ENCODE results near the gene RNF103. TPM values are rescaled to one million over a fixed set of nuclear protein-coding genes. Genes with fewer than 3 reads are reported as not detected.
"Not testable (repeated sequence)": the region's sequence is repeated elsewhere in the genome, so short reads cannot be mapped to it uniquely, and the experiment has no call there.

RNF103 gene
- polyA plus RNA-seq, 10 donors = 23.6 to 37.3 (median 31.9) TPM

DNA sequence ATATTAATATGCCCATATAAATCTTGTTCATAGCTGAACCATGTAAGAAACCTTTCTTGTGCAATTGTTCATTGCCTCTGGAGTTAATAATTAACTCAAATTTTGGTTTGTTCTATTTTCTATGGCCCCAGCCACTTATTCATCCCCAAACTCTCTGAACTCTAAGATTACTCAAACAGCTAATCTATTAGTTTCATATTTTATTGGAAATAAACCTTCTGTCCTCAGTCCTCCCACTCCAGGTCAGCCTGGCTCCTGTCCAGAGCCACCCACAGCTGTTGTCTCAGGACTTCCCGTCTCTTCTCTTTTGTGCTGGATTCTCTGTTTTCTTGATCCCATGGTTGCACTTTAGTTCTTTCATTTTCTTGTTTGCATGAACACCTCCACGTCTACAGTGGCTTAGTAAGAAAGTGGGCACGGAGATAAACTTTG is 4.4 kb upstream of the RNF103 start:
- peak in 2 of 3 donors; percentile 17 for DNase-seq

DNA sequence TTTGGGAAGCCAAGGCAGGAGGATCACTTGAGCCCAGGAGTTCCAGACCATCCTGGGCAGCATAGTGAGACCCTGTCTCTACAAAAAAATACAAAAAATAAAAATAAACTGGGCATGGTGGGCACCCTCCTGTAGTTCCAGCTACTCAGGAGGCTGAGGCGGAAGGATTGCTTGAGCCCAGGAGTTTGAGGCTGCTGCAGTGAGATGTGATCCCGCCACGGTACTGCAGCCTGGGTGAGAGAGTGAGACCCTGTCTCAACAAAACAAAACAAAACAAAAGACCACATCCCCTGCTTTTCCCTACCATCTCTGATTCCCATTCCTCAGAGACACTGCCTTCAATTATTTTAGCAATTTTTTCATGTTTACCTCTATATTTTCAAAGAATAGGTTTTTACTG is 3.9 kb upstream of the RNF103 start:
- DNase-seq = no peak

DNA sequence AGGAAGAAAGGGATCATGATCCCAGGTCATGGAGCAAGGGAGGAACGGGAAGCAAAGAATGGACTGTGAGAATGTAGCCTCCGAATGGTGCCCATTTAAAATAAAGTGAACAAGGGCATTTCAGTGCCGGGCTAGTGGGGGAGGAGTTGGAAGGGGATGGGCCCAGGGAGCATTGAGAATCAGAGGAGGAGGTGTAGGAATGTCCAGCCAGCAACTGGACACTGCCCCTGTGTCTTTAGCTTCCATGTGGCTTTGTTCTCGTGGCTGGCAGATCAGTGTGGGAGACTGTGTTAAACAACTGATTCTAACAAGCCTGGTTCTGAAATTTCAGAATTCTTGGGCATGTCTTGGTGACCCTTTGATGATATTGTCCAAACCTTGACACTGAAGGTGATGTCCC is 1.4 kb upstream of the RNF103 start:
- DNase-seq = no peak

DNA sequence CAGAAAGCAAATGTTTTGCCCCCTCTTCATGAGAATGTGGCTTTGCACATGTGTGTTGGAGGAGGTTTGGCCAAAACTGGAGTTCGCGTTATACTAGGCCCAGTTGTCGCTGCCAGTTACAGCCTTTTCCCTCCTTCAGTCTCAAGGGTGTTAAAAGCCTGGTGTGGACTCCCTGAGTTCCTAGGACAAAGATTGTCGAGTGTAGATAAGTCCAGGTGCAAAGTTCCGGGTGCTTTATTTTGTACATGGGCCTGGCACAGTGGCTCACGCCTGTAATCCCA is 542 bp upstream of the RNF103 start:
- DNase-seq = peak in 2 of 3 donors; percentile 36 to 39

DNA sequence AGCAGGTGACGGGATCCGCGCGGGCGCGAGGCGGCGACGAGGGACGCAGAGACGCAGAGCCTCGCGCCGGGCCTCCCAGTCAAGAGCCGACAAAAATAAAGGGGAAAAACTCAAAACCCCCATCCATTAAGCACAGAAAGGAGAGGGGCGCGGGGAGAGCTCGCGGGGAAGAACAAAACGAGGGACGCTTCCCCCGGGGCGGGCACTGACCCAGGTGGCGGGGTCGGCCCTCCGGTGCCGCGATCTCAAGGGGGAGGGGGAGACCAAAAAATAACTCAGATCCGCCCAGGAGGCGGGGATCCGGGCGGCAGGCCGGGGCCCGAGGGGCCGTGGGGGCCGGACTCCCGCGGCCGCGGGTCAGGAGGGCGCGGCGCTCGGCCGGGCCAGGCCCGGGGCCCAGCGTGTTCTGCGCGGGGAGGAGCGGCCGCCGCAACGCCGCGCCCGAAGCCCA is 597 bp downstream of the RNF103 start:
- DNase-seq = peak; percentile 59 to 85 (median 75)

DNA sequence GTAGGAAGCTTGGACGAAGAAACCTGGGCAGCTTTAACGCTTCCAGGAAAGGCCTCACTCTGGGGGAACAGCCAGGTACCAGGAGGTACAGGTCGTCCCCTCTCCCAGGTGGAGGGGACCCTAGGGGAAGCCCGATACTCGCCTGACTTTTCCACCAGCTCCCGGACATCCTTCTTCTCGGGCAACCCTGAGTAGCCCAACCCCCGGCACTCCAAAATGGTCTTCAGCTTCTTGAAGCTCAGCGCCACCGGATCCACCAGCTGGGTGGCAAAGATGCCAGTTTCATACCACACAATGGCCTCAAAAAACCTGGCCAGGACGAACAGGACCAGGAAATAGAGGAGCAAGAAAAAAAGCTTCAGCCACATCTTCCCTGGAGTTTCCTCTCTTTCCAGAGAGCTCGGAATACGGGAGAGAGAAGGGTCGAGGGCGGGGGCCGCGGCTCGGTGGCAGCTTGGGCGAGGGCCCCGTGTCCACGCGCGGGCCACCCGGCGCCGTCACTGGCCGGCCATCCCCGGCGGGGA is 1.1 kb downstream of the RNF103 start:
- DNase-seq = peak; percentile 29 to 75 (median 42)

DNA sequence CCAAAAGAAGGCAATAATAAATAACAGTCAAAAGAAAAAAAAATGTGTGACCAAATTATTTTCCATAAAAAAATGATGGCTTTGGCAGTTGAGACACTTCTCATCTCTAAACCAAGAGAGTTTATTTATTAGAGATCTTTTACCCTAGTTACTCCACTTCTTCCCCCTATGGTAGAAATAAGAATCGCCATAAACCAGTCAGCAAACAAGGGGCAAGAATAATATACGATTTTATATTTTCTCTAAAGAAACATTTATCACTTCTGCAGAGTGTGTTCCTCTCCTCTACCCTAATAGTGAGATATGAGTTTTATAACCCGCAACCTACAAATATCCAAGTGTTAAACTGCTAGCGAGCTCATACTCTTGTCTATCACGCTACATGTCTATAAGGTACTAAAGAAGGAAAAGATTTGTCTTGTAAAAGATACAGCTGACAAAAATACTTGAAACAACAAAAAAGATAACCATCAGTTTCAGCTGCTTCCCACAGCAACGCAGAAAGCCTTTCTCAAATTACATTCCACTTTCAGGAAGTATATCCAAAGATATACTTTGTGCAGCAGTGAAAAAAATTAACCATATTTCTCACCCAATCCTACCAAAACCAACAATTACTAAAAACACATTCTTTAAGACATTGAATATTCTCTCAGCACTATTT is 2.3 kb downstream of the RNF103 start:
- peak in 2 of 3 donors; percentile 12 to 41 for DNase-seq

DNA sequence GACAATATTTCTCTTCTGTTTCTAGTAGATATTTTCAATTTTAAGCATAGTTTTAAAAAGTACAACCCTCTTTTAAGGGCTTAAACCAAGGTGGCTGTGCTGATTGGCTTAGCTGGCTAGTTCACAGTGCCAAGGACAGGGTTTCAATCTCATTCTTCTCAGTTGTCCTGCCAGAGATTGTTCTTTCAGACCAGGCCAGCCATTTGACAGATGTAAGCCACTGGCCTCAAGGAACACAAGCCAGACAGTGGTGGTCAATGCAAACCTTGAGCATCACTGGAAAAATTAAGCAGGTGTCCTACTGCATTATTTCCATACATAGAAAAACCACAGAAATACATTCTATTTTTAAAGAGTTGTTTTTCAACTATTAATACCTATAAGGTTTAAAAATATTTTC is 5.9 kb downstream of the RNF103 start:
- no peak for DNase-seq

DNA sequence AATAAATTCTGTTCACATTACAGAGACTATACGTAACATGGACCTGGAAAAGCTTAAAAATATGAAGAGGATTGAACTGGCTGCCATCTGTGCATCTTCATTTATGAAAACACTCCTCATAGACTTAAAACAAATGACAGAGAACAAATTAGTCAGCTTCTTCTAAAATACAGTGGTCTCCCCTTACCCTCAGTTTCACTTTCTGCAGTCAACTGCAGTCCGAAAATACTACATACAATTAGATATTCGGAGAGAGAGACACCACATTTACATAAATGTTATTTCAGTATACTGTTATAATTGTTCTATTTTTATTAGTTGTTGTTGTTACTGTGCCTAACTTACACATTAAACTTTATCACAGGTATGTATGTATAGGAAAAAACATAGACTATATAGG is 6.5 kb downstream of the RNF103 start:
- no peak for DNase-seq

DNA sequence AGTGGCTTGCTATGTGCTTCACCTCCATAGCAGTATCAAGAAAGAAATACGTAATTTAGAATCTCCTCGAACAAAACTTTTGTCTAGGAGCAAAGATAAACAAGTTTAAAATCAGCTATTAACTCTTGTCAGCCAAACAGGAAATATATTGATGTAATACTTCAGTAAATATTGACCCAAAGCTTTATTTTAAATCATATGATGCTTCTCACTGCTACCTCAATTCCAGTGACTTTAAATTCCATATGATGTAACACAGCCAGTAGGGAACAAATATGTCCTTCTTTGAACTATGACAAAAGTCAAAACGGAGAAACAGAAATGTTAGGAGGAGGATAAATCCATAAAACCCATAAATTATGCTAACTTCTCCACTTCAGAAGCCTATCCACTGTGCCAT is 7.2 kb downstream of the RNF103 start:
- no peak for DNase-seq

DNA sequence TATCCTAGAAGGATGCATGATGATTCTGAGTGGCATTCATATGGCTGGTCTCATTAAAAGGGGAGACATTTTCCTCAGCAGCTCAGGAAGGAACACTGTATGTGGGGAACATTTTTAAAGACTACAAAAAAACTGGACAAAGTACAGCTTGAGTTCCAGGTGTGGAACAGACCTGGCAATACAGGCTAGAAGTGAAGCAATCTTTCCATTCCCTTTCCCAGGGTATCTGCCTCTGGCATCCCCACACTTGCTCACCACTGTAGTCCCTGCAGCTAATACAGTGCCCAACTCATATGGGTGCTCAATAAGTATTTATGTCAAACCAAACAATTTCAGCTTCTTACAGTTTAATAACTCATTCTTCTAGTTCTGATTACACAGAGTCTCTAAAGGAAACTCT is 8.1 kb downstream of the RNF103 start:
- DNase-seq = no peak

DNA sequence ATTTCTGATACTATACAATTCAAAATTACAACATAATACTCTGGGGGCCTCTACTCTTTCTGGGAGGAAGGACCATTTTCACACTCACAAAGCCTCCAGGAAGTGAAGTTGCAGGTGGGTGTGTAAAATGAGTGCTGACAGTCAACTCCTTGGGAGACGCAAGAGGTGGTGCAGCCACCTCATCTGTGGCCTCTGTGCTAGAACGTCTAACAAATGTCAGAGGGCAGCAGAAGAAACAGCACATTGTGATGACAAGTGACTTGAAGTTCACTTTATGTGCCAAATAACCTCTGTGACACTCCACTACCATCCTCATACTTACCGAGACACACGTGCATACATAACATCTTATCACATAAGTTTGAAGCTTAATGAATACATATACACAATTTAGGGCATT is 10.2 kb downstream of the RNF103 start:
- no peak for DNase-seq

DNA sequence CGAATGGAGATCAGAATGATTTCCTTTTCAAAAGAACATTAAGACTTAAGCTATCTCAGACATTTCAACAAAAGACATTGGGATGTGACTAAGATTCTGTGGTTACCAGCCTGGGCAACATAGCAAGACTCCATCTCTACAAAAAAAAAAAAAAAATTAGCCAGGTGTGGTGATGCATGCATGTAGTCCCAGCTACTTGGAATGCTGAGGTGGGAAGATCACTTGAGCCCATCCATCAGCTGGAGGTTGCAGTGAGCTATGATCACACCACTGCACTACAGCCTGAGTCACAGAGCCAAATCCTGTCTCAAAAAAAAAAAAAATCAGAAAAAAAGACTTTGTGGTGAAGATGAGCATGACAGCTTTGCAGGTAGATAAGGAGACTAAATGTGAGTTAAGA is 12.8 kb downstream of the RNF103 start:
- DNase-seq = no peak

DNA sequence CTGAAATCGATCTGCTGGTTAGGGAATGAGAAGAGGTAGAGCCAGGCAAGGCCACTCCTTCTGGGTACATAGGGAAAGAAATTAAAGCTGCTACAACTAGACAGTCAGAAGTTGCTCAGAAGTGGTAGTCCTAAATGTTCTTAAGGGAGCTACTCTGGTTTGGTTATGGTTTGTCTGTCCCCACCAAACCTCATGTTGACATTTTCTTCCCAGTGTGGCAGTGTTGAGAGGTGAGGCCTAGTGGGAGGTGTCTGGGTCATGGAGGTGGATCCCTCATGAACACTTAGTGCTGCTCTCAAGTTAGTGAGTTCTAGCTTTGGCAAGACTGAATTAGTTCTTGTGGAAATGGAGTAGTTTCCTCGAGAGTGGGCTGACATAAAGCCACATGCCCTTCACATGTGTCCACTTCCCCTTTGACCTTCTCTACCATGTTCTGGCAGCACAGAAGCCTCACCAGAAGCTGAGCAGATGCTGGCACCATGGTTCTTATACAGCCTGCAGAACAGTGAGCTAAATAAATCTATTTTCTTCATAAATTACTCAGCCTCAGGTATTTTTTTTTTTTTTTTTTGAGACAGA is 14.7 kb downstream of the RNF103 start:
- DNase-seq = no peak

DNA sequence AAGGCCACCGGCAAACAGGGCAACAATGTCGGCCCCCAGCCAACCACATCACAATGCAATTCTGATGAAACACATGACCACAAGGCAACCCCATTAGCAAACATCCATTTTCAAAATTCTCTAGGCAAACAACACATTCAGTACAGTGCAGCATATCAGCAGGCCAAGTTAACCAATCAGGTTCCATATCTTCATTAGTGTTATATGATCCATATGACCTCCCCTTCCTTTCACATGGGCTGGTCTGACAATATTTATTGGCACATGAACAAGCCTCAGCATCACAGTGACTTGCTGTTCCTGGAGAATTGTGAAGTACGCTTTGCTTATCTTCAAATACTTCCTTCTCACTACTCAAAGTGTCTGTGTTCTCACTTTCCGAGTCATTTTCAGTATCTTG is 19.8 kb downstream of the RNF103 start:
- DNase-seq = no peak

DNA sequence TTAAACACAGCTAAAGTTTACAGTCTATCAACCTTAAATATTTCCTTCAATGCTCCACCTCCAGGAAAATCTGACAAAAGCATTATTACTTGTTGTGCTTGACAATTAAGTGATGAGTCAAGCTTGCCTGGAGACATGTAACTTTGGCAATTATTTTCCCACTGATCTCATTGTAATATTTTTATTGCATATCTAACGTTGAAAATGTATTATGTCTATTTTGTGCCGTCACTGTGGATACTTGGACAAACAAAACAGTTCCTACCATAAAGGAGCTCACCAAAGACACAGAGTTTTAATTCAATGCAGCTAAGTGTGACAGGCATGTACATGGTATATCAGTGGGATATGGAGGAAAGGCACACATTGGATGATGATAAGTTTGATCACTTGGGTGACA is 24.7 kb downstream of the RNF103 start:
- peak in 2 of 3 donors; percentile 31 to 44 for DNase-seq

DNA sequence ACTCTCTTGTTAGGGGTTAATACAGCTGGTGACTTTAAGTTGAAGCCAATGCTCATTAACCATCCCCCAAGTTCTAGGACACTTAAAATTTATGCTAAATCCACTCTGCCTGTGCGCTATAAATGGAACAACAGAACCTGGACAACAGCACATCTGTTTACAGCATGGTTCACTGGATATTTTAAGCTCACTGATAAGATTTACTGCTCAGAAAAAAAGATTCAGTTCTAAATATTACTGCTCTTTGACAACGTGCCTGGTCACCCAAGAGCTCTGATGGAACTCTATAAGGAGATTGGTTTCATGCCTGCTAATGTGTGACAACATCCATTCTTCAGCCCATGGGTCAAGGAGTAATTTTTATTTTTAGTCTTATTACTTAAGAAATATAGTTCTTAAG is 27.5 kb downstream of the RNF103 start:
- peak in 1 of 3 donors; percentile 9 for DNase-seq

DNA sequence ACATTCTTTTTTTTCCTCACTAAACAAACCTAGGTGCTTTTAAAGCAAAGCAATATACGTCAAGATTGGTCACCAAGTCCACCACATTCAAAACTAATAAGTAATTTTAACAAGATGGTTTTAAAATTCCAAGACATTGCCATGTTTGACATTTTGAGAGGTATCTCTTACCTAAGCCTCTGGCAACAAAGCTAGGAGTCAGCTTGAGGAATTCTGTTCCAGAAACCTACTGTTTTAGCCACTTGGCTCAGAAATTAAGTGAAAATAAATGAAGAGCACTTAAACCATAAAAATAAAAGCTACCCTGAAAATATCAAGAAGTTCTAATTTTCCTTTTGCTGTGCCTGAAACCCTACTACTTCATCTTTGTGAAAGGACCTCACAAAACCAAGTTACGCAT is 30.4 kb downstream of the RNF103 start:
- DNase-seq = peak in 1 of 3 donors; percentile 7

DNA sequence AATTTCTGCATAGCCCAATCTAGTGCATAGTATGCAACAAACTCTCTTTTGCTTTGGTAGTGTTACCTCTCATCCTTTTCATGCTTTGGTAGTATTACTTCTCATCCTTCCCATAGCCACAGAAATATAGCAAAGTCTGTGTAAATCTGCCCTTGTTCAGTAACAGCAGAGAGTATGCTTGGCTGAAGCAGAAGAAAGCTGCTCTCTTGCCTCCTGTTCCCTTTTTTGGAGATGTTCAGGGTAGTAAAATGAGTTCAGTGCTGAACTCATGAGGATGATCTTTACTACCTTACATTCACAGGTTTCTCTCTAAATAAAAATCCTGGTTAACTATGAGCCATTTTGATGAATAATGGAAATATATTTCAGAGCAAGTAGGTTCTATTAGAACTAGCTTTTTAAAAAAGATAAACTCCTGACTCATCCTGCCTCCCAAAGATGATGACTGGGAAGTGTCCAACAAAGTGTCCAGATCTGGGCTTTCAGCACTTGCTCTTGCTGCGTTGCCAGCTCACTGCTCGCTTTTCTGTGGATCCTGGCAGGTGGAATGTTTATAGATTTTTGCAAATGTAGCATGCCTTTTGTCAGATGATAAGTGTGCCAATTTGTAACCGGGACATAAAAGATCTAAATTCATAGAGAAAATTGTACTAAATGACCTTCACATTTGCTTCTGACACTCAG is 31.0 kb downstream of the RNF103 start:
- DNase-seq = peak in 2 of 3 donors; percentile 33 to 44

DNA sequence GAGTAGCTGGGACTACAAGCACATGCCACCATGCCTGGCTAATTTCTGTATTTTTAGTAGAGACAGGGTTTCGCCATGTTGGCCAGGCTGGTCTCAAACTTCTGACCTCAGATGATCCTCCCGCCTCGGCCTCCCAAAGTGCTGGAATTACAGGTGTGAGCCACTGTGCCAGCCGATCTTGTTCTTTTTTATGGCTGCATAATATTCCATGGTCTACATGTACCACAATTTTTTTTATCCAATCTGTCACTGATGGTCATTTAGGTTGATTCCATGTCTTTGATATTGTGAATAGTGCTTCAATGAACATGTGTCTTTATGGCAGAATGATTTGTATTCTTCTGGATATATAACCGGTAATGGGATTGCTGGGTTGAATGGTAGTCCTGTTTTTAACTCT is 34.0 kb downstream of the RNF103 start:
- DNase-seq = not testable (repeated sequence)

DNA sequence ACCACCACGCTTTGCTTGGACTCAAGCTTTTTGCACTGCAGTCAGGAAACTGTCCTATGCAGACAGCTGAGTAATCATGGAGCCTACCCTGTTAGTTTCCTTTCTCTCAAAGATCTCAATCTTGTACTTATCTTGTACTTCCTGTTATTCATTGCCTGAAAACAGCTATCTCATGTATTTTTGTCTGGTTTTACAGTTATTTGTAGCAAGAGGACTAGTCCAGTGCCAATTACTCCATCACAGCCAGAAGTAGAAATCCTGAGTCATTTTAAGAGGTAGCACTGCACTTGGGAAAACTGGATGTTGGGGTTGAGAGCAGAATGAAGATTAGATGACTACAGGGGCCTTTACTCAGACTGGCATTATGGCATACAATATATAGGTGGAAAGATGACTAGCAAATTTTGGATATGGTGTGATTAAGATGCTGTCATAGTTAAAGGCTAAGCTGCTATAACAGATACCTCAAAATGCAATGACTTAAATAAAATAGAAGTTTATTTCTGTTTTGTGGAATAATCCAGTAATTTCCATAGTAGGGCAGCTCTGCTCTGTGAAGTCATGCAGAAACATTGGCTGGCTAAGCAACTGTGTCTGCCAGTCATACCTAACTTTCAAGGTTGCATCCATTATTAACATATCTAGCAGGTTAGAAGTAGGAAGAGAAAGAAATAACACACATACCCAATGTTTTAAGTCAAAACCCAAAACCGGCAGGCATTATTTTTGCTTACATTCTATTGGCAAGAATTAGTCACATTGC is 39.3 kb downstream of the RNF103 start:
- peak in 1 of 3 donors; percentile 9 for DNase-seq

DNA sequence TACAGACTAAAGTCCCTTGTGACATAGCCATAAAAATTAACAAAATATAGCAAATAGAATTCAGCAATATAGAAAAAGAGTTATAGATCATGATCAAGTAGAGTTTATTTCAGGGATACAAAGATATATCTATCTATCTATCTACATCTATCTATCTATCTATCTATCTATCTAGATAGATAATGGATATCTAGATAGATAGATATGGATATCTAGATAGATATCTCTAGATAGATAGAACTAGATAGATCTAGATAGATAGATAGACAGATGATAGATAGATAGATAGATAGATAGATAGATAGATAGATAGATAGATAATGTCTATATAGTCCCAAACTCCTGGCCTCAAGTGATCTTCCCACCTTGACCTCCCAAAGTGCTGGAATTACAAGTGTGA is 43.1 kb downstream of the RNF103 start:
- no peak for DNase-seq
